Measurements from ENCODE around the gene SMCHD1. TPM values are rescaled to one million over a fixed set of nuclear protein-coding genes. Genes with fewer than 3 reads are reported as not detected.

SMCHD1 gene
- total and polyA plus RNA-seq, 3 donors from 2014 or later = 46.6 to 111 (median 87.2) TPM

GRCh38 chr18:2811416-2811815, 155.9 kb downstream of the SMCHD1 start:
- no peak for TF ChIP-seq CTCF (IDR thresholded peaks at IDR 0.05)
- TF ChIP-seq POLR2A (IDR thresholded peaks at IDR 0.05) = no peak
- 98 to 100% methylated on average over 1 of the region's 1 CpG for WGBS, 2 donors

GRCh38 chr18:2814928-2815327, 159.4 kb downstream of the SMCHD1 start:
- Histone ChIP-seq H3K27me3 (no peaks in the 10 kb centered on the region), H3K36me3 (ENCODE audit: low read depth, missing control alignments) (no peaks in the 10 kb centered on the region), H3K4me1 (no peaks in the 10 kb centered on the region), H3K4me3 (no peak overlapping the region), H3K27ac (no peak overlapping the region), H3K9me3 (no peaks in the 10 kb centered on the region)
- 88 to 92% methylated on average over 2 of the region's 2 CpGs for WGBS, 2 donors
- intact Hi-C loops (cut with DNase I; ENCODE audit: low total_unique reads) = no loop called here
- DNase-seq = no peak
- TF ChIP-seq CTCF (IDR thresholded peaks at IDR 0.05) (no peak), POLR2A (IDR thresholded peaks at IDR 0.05) (no peak)

More at GRCh38 chr18:2811416-2811815, 155.9 kb downstream of the SMCHD1 start:
- Histone ChIP-seq H3K4me1 (no peaks in the 10 kb centered on the region), H3K27ac (no peak overlapping the region), H3K9me3 (no peaks in the 10 kb centered on the region), H3K36me3 (ENCODE audit: low read depth, missing control alignments) (no peaks in the 10 kb centered on the region), H3K27me3 (no peaks in the 10 kb centered on the region), H3K4me3 (no peak overlapping the region)
- intact Hi-C loops (cut with DNase I; ENCODE audit: low total_unique reads) = no loop called here
- no peak for DNase-seq

GRCh38 chr18:2818281-2818680, 162.8 kb downstream of the SMCHD1 start:
- Histone ChIP-seq H3K27me3 (no peaks in the 10 kb centered on the region), H3K9me3 (no peaks in the 10 kb centered on the region), H3K27ac (no peak overlapping the region), H3K4me3 (no peak overlapping the region), H3K4me1 (no peaks in the 10 kb centered on the region), H3K36me3 (ENCODE audit: low read depth, missing control alignments) (no peaks in the 10 kb centered on the region)
- TF ChIP-seq POLR2A (IDR thresholded peaks at IDR 0.05) (no peak), CTCF (IDR thresholded peaks at IDR 0.05) (no peak)
- no peak for DNase-seq
- intact Hi-C loops (cut with DNase I; ENCODE audit: low total_unique reads) = no loop called here

GRCh38 chr18:2821695-2822094, 166.2 kb downstream of the SMCHD1 start:
- TF ChIP-seq CTCF (IDR thresholded peaks at IDR 0.05) (no peak), POLR2A (IDR thresholded peaks at IDR 0.05) (no peak)
- no peaks in the 10 kb centered on the region for H3K4me1 ChIP-seq
- no peak for DNase-seq
- no peaks in the 10 kb centered on the region for H3K36me3 ChIP-seq (ENCODE audit: low read depth, missing control alignments)
- H3K27ac ChIP-seq = no peak overlapping the region
- no peak overlapping the region for H3K4me3 ChIP-seq
- no peaks in the 10 kb centered on the region for H3K9me3 ChIP-seq
- 95 to 96% methylated on average over 2 of the region's 2 CpGs for WGBS, 2 donors
- intact Hi-C loops (cut with DNase I; ENCODE audit: low total_unique reads) = no loop called here
- H3K27me3 ChIP-seq = no peaks in the 10 kb centered on the region

GRCh38 chr18:2822213-2822921, 166.8 kb downstream of the SMCHD1 start:
- H3K36me3 ChIP-seq (ENCODE audit: low read depth, missing control alignments) = no peaks in the 10 kb centered on the region
- no peaks in the 10 kb centered on the region for H3K27me3 ChIP-seq
- intact Hi-C loops (cut with DNase I; ENCODE audit: low total_unique reads) = no loop called here
- no peak overlapping the region for H3K4me3 ChIP-seq
- TF ChIP-seq CTCF (IDR thresholded peaks at IDR 0.05) = no peak
- TF ChIP-seq POLR2A (IDR thresholded peaks at IDR 0.05) = no peak
- no peaks in the 10 kb centered on the region for H3K4me1 ChIP-seq
- no peak overlapping the region for H3K27ac ChIP-seq
- WGBS, 2 donors = 82 to 85% methylated on average over 6 of the region's 6 CpGs
- no peaks in the 10 kb centered on the region for H3K9me3 ChIP-seq
- no peak for DNase-seq
